ENCODE data around the gene BCL11A.
"Not testable (repeated sequence)": the region's sequence is repeated elsewhere in the genome, so short reads cannot be mapped to it uniquely, and the experiment has no call there.

BCL11A gene

GRCh38 chr2:60432035-60432601, 121.3 kb downstream of the BCL11A start:
- no peak for DNase-seq (ENCODE audit: low spot score)

- no peak for DNase-seq (ENCODE audit: low spot score)
Observed at GRCh38 chr2:60429681-60430080, 123.8 kb downstream of the BCL11A start.

- DNase-seq (ENCODE audit: low spot score), result no peak
Observed at GRCh38 chr2:60426880-60427279, 126.6 kb downstream of the BCL11A start.

- DNase-seq (ENCODE audit: low spot score), result no peak
Observed at GRCh38 chr2:60426341-60426740, 127.1 kb downstream of the BCL11A start.

GRCh38 chr2:60424233-60424632, 129.2 kb downstream of the BCL11A start:
- no peak for DNase-seq (ENCODE audit: low spot score)

- no peak for DNase-seq (ENCODE audit: low spot score)
Observed at GRCh38 chr2:60423505-60423904, 129.9 kb downstream of the BCL11A start.

GRCh38 chr2:60422826-60423483, 130.5 kb downstream of the BCL11A start:
- DNase-seq (ENCODE audit: low spot score), result no peak

GRCh38 chr2:60417210-60417609, 136.2 kb downstream of the BCL11A start:
- not testable (repeated sequence) for DNase-seq (ENCODE audit: low spot score)

- DNase-seq (ENCODE audit: low spot score), result no peak
Observed at GRCh38 chr2:60416221-60417008, 137.0 kb downstream of the BCL11A start.

- no peak for DNase-seq (ENCODE audit: low spot score)
Observed at GRCh38 chr2:60415814-60416213, 137.6 kb downstream of the BCL11A start.

GRCh38 chr2:60414495-60415138, 138.8 kb downstream of the BCL11A start:
- no peak for DNase-seq (ENCODE audit: low spot score)

GRCh38 chr2:60413814-60414168, 139.7 kb downstream of the BCL11A start:
- peak; percentile 53 for DNase-seq (ENCODE audit: low spot score)

GRCh38 chr2:60413069-60413813, 140.2 kb downstream of the BCL11A start:
- DNase-seq (ENCODE audit: low spot score), result no peak

GRCh38 chr2:60412620-60413019, 140.8 kb downstream of the BCL11A start:
- no peak for DNase-seq (ENCODE audit: low spot score)

GRCh38 chr2:60412027-60412426, 141.4 kb downstream of the BCL11A start:
- DNase-seq (ENCODE audit: low spot score), result no peak

- no peak for DNase-seq (ENCODE audit: low spot score)
Observed at GRCh38 chr2:60411295-60411694, 142.2 kb downstream of the BCL11A start.

GRCh38 chr2:60410456-60411146, 142.9 kb downstream of the BCL11A start:
- no peak for DNase-seq (ENCODE audit: low spot score)

GRCh38 chr2:60409531-60409871, 144.0 kb downstream of the BCL11A start:
- no peak for DNase-seq (ENCODE audit: low spot score)

- no peak for DNase-seq (ENCODE audit: low spot score)
Observed at GRCh38 chr2:60408811-60409530, 144.5 kb downstream of the BCL11A start.

- DNase-seq (ENCODE audit: low spot score), result no peak
Observed at GRCh38 chr2:60408207-60408606, 145.2 kb downstream of the BCL11A start.

- DNase-seq (ENCODE audit: low spot score), result no peak
Observed at GRCh38 chr2:60407398-60407797, 146.1 kb downstream of the BCL11A start.

Measured in germinal center (tissue), 1 donor.